Middle frontal gyrus (tissue), 1 donor: Measurements from ENCODE around the gene TPD52L1.
"Not testable (repeated sequence)": the region's sequence is repeated elsewhere in the genome, so short reads cannot be mapped to it uniquely, and the experiment has no call there.

Experiments
- DNase-seq: peaks from one replicate; pipeline ENCODE4 v3.0.0-alpha.2; 2015; ENCODE audit warnings: low spot score; ENCODE audit errors: extremely low spot score

TPD52L1 gene

DNA sequence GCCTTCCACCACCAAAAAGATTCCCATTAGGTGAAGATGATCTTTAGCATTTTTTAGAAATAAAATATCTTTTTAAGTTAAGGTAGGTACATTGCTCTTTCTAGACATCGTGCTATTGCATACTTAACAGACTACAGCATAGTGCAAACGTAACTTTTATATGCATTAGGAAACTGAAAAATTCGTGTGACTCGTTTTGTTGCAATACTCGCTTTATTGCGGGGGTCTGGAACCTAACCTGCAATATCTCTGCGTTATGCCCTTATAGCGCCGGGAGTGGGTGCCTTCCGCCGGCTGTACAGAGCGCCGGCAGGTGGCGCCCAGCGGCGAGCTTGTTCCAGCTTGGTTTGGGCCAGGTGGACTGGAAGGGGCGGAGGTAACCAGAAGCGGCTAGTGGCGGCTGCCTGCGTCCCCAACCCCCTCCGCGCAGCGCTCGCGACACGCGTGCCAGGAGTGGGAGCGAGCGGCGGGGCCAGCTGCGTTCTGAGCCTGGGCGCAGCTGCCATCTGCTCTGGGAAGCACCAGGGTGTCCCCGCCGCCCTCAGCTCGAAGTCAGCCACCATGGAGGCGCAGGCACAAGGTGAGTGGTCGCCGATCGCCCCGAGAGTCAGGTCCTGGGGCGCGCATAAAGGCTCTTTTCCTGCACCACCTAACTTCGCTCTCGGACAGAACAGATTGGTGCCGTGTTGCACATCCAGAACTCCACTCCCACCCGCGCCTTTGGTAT, at the start of gene TPD52L1:
TSS of gene TPD52L1 (plus strand) at position 383 of the 727 bp plus-strand sequence. CDS start at position 562, 179 bp downstream.
- peak; percentile 46 for DNase-seq

GRCh38 chr6:125104425-125104824, 49.1 kb upstream of the TPD52L1 start:
- peak; percentile 34 for DNase-seq

DNA sequence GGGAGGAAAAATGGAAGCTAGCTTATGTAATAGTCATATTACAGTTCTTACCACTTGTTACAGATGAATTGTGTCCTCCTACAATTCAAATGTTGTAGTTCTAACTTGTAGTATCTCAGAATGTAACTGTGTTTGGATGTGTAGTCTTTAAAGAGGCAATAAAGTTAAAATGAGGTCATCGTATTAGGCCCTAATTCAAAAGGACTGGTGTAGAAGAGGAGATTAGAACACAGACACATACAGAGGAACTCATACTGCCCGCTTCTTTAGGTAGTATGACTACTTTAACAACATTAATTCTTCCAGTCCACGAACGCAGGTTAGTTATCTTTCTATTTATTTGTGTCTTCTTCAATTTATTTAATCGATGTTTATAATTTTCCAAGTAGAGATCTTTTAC, 46.5 kb upstream of the TPD52L1 start:
- DNase-seq = no peak

GRCh38 chr6:125107896-125108295, 45.7 kb upstream of the TPD52L1 start:
- no peak for DNase-seq

- no peak for DNase-seq
Observed at GRCh38 chr6:125110056-125110455, 43.5 kb upstream of the TPD52L1 start.

- no peak for DNase-seq
Observed at GRCh38 chr6:125111219-125111983, 42.2 kb upstream of the TPD52L1 start.

DNA sequence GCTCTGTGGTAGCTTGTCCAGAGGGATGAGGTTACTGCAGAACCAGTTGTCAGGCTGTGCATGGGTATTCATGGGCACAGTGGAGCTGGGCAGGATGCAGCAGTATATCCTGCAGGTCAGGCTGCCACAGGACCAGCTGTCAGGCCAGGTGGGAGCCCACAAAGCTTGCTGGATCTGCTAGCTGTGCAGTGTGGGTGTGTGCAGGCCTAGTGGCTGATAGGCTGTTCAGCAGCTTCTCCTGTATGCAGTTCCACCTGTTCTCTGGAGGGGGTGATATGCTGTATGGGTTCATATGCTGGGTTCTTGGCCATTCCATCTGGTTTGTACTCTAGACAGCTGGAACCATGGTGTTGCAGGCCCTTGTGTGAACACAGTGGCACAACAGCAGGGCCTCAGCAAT, 40.6 kb upstream of the TPD52L1 start:
- DNase-seq = no peak

DNA sequence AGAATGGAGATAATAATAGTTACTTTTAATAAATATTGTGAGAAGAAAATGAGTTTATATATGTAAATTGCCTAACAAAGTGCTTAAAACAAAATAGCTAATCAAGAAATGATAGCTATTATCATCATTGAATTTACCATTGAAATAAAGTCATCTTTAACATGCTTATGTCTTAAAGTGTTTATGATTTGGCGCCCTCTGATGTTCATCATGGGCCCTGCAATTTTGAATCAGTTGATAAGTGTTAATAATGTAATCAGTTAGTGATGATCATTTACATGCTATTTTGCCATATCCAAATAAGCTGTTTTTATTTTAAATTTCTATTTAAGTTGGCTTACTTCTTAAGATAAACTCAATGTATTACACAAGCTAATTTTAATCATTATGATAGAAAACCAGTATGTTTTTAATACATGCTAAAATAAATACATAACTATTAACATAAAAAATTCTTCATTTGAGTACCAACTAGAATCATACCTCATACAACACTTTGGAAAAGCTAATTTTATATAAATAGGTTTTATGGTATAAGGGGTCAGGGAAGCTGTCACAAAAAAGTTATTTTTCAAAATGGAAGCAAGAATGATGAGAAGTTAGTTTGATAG, 39.2 kb upstream of the TPD52L1 start:
- DNase-seq = no peak

DNA sequence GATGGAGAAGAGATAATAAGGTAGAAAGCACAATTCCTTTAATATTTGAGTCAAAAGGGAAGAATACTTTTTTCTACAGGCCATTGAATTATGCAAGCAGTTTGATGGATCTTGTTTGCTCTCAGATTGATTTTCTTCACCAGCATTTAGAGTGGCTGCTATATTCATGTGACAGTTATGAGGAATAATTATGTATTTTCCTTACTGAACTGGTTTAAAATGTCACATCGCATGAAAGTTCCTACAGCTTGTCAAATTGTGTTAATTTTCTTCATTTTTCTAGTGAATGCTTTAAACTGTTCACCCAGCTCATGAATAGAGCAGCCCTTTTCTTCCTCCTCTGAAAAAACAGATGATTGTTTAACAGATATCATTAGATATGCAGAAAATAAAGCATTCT, 37.4 kb upstream of the TPD52L1 start:
- DNase-seq = no peak

GRCh38 chr6:125116710-125117109, 36.9 kb upstream of the TPD52L1 start:
- no peak for DNase-seq

- DNase-seq = no peak
Observed at GRCh38 chr6:125117818-125118217, 35.8 kb upstream of the TPD52L1 start.

DNA sequence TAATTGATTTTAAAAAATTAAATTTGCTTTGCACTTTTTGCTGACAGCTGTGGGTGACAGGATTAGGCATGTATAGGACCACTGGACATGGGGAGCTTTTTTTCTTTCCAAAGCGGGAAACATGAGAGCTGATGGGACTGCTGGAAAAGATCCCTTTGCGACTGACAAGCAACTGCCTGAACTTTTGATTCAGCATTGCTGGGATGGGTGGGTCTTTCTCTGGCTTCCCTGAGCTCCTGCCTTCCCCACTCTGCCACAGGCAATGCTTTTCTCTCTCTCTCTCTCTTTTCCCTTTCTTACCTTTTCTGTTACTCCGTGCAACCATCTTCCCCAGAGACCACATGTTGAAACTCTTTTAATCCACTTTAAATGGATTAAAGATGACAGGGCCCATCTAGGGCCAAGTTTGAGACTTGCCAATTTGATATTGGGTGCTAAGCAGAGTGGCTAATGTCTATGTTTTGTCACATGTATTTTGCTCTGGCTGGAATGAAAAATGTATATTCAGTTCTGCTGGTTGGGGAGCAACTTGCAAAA, 33.5 kb upstream of the TPD52L1 start:
- no peak for DNase-seq

- DNase-seq = no peak
Observed at GRCh38 chr6:125121894-125122293, 31.7 kb upstream of the TPD52L1 start.

DNA sequence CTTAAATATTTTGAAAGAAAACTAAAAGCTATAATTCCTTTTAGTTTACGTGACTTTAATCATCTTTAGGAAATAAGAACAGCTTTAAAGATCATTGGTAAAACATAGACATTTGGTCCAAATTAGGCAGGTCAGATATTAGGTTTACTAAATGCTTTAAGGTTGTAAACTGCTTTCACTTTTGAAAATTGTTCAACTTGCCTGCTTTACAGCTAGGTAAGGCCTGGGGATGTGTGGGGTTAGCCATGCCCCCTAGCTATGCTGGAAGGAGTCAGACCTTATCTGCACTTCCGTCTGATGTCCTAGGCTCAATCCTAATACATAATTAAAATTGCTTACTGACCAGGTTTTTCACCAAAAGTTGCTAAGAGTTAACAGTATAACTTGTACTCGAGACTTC, 30.5 kb upstream of the TPD52L1 start:
- DNase-seq = no peak

GRCh38 chr6:125123468-125124048, 30.0 kb upstream of the TPD52L1 start:
- DNase-seq = no peak

DNA sequence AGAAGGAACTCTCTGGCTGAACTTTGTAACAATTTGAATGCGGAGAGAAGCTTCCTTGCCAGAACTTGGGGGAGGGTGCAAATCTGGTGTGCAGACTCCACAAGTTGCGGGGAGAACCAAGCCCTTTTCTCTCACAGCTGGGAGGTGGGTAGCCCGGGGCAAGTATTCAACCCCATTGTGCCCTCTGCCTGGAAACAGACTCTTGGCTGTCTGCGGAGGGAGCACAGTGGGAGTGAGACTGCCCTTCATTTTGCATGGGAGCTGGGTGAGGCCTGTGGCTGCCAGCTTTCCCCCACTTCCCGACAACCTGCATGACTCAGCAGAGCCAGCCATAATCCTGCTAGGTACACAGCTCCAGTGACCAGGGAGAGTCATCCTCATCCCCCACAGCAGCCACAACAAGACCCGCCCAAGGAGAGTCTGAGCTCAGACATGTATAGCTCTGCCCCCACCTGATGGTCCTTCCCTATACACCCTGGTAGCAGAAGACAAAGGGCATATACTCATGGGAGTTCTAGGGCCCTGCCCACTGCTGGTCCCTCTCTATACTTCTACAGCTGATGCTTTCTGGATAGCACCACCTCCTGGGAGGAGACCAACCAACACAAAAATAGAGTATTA, 29.4 kb upstream of the TPD52L1 start:
- DNase-seq = no peak

GRCh38 chr6:125125856-125126255, 27.7 kb upstream of the TPD52L1 start:
- DNase-seq = not testable (repeated sequence)

DNA sequence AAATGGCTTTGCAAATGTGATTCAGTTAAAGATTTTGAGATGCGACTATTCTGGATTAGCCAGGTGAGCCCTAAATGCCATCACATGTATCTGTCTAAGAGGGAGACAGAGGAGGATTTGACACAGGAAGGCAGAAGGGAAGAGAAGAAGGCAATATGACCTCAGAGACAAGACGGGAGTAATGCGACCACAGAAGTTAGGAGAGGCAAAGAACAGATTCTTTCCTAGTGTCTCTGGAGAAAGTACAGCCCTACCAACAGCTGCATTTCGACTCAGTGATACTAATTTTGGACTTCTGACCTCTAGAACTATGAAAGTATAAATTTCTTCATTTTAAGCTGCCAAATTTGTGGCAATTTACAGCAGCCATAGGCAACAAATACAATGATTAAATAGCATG, 24.2 kb upstream of the TPD52L1 start:
- DNase-seq = no peak

- DNase-seq = no peak
Observed at GRCh38 chr6:125132058-125132457, 21.5 kb upstream of the TPD52L1 start.

GRCh38 chr6:125136378-125136777, 17.2 kb upstream of the TPD52L1 start:
- DNase-seq = no peak

GRCh38 chr6:125138083-125138482, 15.5 kb upstream of the TPD52L1 start:
- no peak for DNase-seq
